ENCODE measurements around the gene NADK. TPM values are rescaled to one million over a fixed set of nuclear protein-coding genes. Genes with fewer than 3 reads are reported as not detected.
"Not testable (repeated sequence)": the region's sequence is repeated elsewhere in the genome, so short reads cannot be mapped to it uniquely, and the experiment has no call there.

The NADK gene
- total RNA-seq, 4 donors from 2014 or later = 115 to 210 (median 162) TPM

- H3K27ac ChIP-seq = no peak overlapping the region
- H3K4me3 ChIP-seq = no peak overlapping the region
- no peak for TF ChIP-seq CTCF (IDR thresholded peaks at IDR 0.05)
- no peak for TF ChIP-seq POLR2A (IDR thresholded peaks at IDR 0.05)
- H3K36me3 ChIP-seq = peaks cover 0 to 27% (median 0%) of the 10 kb centered on the region in 3 donors
- peak in 1 of 3 donors; percentile 28 for DNase-seq
- H3K9me3 ChIP-seq = no peaks in the 10 kb centered on the region
- no peaks in the 10 kb centered on the region for H3K27me3 ChIP-seq
- peaks cover 0 to 5% (median 0%) of the 10 kb centered on the region in 4 donors for H3K4me1 ChIP-seq
Measured at GRCh38 chr1:1732381-1732780, 45.9 kb downstream of the NADK start.

- Histone ChIP-seq H3K9me3 (no peaks in the 10 kb centered on the region), H3K4me3 (no peak overlapping the region), H3K36me3 (peaks cover 0 to 27% (median 0%) of the 10 kb centered on the region in 3 donors), H3K27ac (no peak overlapping the region), H3K4me1 (peaks cover 0 to 5% (median 0%) of the 10 kb centered on the region in 4 donors), H3K27me3 (no peaks in the 10 kb centered on the region)
- peak in 1 of 3 donors; percentile 25 for DNase-seq
- TF ChIP-seq CTCF (IDR thresholded peaks at IDR 0.05) (no peak), POLR2A (IDR thresholded peaks at IDR 0.05) (no peak)
Measured at GRCh38 chr1:1730870-1731269, 47.4 kb downstream of the NADK start.

- H3K4me1 ChIP-seq, DNase-seq, H3K4me3 ChIP-seq, H3K27ac ChIP-seq, H3K9me3 ChIP-seq, H3K27me3 ChIP-seq: not testable (repeated sequence)
- peaks cover 0 to 27% (median 0%) of the 10 kb centered on the region in 3 donors for H3K36me3 ChIP-seq
Measured at GRCh38 chr1:1730230-1730629, 48.0 kb downstream of the NADK start.

- peak overlapping the region in 2 of 4 donors; percentile 43 to 53 for H3K27ac ChIP-seq
- not testable (repeated sequence) for H3K4me3 ChIP-seq
- peak in 1 of 3 donors; percentile 6 for DNase-seq
Measured at GRCh38 chr1:1729116-1729816, 49.0 kb downstream of the NADK start.

GRCh38 chr1:1728308-1729005 is 49.8 kb downstream of the NADK start:
- Histone ChIP-seq H3K27ac (peak overlapping the region in 2 of 4 donors; percentile 43 to 53), H3K36me3 (peaks cover 0 to 27% (median 0%) of the 10 kb centered on the region in 3 donors)
- H3K4me1 ChIP-seq, H3K4me3 ChIP-seq, H3K27me3 ChIP-seq, H3K9me3 ChIP-seq: not testable (repeated sequence)
- DNase-seq = peak in 2 of 3 donors; percentile 14 to 52

More at GRCh38 chr1:1729116-1729816, 49.0 kb downstream of the NADK start:
- H3K27me3 ChIP-seq, H3K4me1 ChIP-seq, H3K9me3 ChIP-seq: not testable (repeated sequence)
- H3K36me3 ChIP-seq = peaks cover 0 to 27% (median 0%) of the 10 kb centered on the region in 3 donors

- H3K9me3 ChIP-seq = not testable (repeated sequence)
Measured at GRCh38 chr1:1727131-1727651, 51.1 kb downstream of the NADK start.

GRCh38 chr1:1726088-1726487 is 52.2 kb downstream of the NADK start:
- peak in 1 of 3 donors; percentile 37 for DNase-seq
- H3K27me3 ChIP-seq, H3K9me3 ChIP-seq, H3K27ac ChIP-seq, H3K4me1 ChIP-seq, H3K4me3 ChIP-seq: not testable (repeated sequence)
- peaks cover 0 to 11% (median 0%) of the 10 kb centered on the region in 3 donors for H3K36me3 ChIP-seq

More at GRCh38 chr1:1727131-1727651, 51.1 kb downstream of the NADK start:
- peaks cover 0 to 17% (median 0%) of the 10 kb centered on the region in 3 donors for H3K36me3 ChIP-seq
- H3K27me3 ChIP-seq, H3K27ac ChIP-seq, DNase-seq, H3K4me3 ChIP-seq, H3K4me1 ChIP-seq: not testable (repeated sequence)
